Endothelial cell of umbilical vein (primary cell): Measurements from ENCODE around the gene SIM2. TPM values are rescaled to one million over a fixed set of nuclear protein-coding genes. Genes with fewer than 3 reads are reported as not detected.

Source experiments
- BruUV-seq: library from RNA; stranded (reverse); fragments of 400-500 nt; replicated peaks from 2 replicates; lab custom pipeline; 2021; lab: Mats Ljungman, UMichigan
- CTCF ChIA-PET: fragments of 300-600, 350-600 bp; sonication (Branson Sonifier 250); formaldehyde crosslinking; loops from one replicate; lab custom pipeline; 2021; ENCODE audit warnings: antibody characterized with exemption, inconsistent platforms; lab: Charles Lee
- POLR2A ChIA-PET: fragments of 300-600, 350-600 bp; sonication (Branson Sonifier 250); formaldehyde crosslinking; loops from one replicate; lab custom pipeline; 2021; ENCODE audit warnings: antibody characterized with exemption, inconsistent platforms; lab: Charles Lee
- DNase-seq: peaks from one replicate; pipeline ENCODE4 v3.0.0-alpha.2; 2011; ENCODE audit warnings: low read depth, low spot score
- FAIRE-seq: peaks from 2 replicates; lab custom pipeline; 2011; peaks lifted over from hg19 to GRCh38; lab: Jason Lieb, UNC
- H2AFZ ChIP-seq: 2 replicates; pipeline ENCODE4 v1.6.0; 2012; ENCODE audit warnings: low read depth, low read length, control low read depth, inconsistent platforms
- H3K27ac ChIP-seq: 2 replicates; pipeline ENCODE4 v1.5.1; 2011; ENCODE audit warnings: low read depth, mild to moderate bottlenecking, control low read depth, low read length, moderate library complexity; ENCODE audit not compliant: insufficient read depth
- H3K27me3 ChIP-seq, 2 experiments: 2 replicates each; pipeline versions ENCODE4 v1.6.0 to v1.6.1; 2011; ENCODE audit warnings: low read length in 2 of 2, mixed read lengths in 1 of 2; ENCODE audit not compliant: control insufficient read depth in 2 of 2, insufficient read depth in 2 of 2
- H3K36me3 ChIP-seq, 2 experiments: 2 replicates in 1 of 2; 3 replicates in 1 of 2; pipeline ENCODE4 v1.5.1; 2011; ENCODE audit warnings: low read length in 2 of 2, mild to moderate bottlenecking in 1 of 2, moderate library complexity in 1 of 2; ENCODE audit not compliant: control insufficient read depth in 2 of 2, insufficient read depth in 2 of 2; ENCODE audit errors: extremely low read depth in 1 of 2
- H3K4me1 ChIP-seq: 3 replicates; pipeline ENCODE4 v1.5.1; 2011; ENCODE audit warnings: mild to moderate bottlenecking, low read length; ENCODE audit not compliant: control insufficient read depth, insufficient read depth; ENCODE audit errors: extremely low read depth
- H3K4me2 ChIP-seq: 2 replicates; pipeline ENCODE4 v1.6.1; 2011; ENCODE audit warnings: low read length, control low read depth, mixed read lengths; ENCODE audit not compliant: insufficient read depth
- H3K4me3 ChIP-seq, 3 experiments: fragments of 200-600 bp in 1 of 3; sonication (generic), shearing (Covaris generic) in 1 of 3; replicated peaks in 1 of 3; 2 replicates each; pipeline ENCODE4 v1.5.1; 2011 to 2016; ENCODE audit warnings: control low read depth in 3 of 3, low read length in 3 of 3, mild to moderate bottlenecking in 2 of 3, inconsistent platforms in 1 of 3, low read depth in 1 of 3, moderate library complexity in 1 of 3; ENCODE audit not compliant: insufficient read depth in 1 of 3
- H3K79me2 ChIP-seq: 2 replicates; pipeline ENCODE4 v1.6.0; 2012; ENCODE audit warnings: low read length, inconsistent platforms; ENCODE audit not compliant: control insufficient read depth, insufficient read depth
- H3K9ac ChIP-seq: replicated peaks from 2 replicates; pipeline ENCODE3; 2011; ENCODE audit warnings: low read length, control low read depth; ENCODE audit not compliant: insufficient read depth; ENCODE audit errors: extremely low read depth
- H3K9me1 ChIP-seq: replicated peaks from 3 replicates; pipeline ENCODE4 v1.6.0; 2011; ENCODE audit warnings: mild to moderate bottlenecking, low read length; ENCODE audit not compliant: control insufficient read depth, insufficient read depth; ENCODE audit errors: extremely low read depth
- H3K9me3 ChIP-seq: replicated peaks from 2 replicates; pipeline ENCODE4 v1.5.1; 2012; ENCODE audit warnings: low read length, inconsistent platforms; ENCODE audit not compliant: control insufficient read depth, insufficient read depth
- H4K20me1 ChIP-seq: replicated peaks from 2 replicates; pipeline ENCODE3; 2011; ENCODE audit warnings: mild to moderate bottlenecking, low read length; ENCODE audit not compliant: control insufficient read depth, insufficient read depth; ENCODE audit errors: extremely low read depth
- CTCF ChIP-seq, 2 donors: IDR thresholded peaks; 1 replicate in 1 of 2; 2 replicates in 1 of 2; pipeline ENCODE4 v1.5.1; 2011; ENCODE audit warnings: low read length in 2 of 2, mild to moderate bottlenecking in 2 of 2, moderate library complexity in 2 of 2, control low read depth in 1 of 2, inconsistent platforms in 1 of 2, low read depth in 1 of 2; ENCODE audit not compliant: insufficient read depth in 1 of 2; ENCODE audit errors: extremely low read depth in 1 of 2
- EZH2 ChIP-seq: IDR thresholded peaks from 2 replicates; pipeline ENCODE4 v1.6.1; 2012; ENCODE audit warnings: borderline replicate concordance, low read depth, mild to moderate bottlenecking, moderate library complexity, low read length, inconsistent platforms; ENCODE audit not compliant: severe bottlenecking
- FOS ChIP-seq: IDR thresholded peaks from 2 replicates; pipeline ENCODE4 v1.6.1; 2011; ENCODE audit warnings: mild to moderate bottlenecking, low read length, moderate library complexity, borderline replicate concordance; ENCODE audit not compliant: insufficient read depth
- GATA2 ChIP-seq: IDR thresholded peaks from 2 replicates; pipeline ENCODE4 v1.7.0; 2011; ENCODE audit warnings: low read depth, mild to moderate bottlenecking, moderate library complexity, mixed read lengths, low read length; ENCODE audit not compliant: insufficient read length, insufficient read depth
- JUN ChIP-seq: IDR thresholded peaks from 2 replicates; pipeline ENCODE4 v1.6.1; 2011; ENCODE audit warnings: borderline replicate concordance, low read depth; ENCODE audit not compliant: insufficient read length, insufficient read depth
- MAX ChIP-seq: IDR thresholded peaks from 2 replicates; pipeline ENCODE4 v1.6.1; 2011; ENCODE audit not compliant: insufficient read depth, insufficient read length
- MYC ChIP-seq: IDR thresholded peaks from one replicate; pipeline ENCODE4 v1.6.1; 2011; ENCODE audit warnings: mild to moderate bottlenecking, low read depth, low read length
- POLR2A ChIP-seq: IDR thresholded peaks from 2 replicates; pipeline ENCODE4 v1.6.1; 2012; ENCODE audit warnings: low read depth, mild to moderate bottlenecking, control low read depth, low read length
- POLR2AphosphoS5 ChIP-seq: IDR thresholded peaks from 2 replicates; pipeline ENCODE4 v1.6.1; 2012; ENCODE audit warnings: low read depth, mild to moderate bottlenecking, control low read depth, low read length, moderate library complexity; ENCODE audit not compliant: insufficient read depth
- dilution Hi-C: fragments of 300-500 bp; cut with MboI; formaldehyde crosslinking; loops from one replicate; pipeline ENCODE4 v1.15.0; 2019; ENCODE audit warnings: low sequenced_read_pairs; ENCODE audit not compliant: extremely low pct_ligation_motif_present
- intact Hi-C: fragments of 100-400 bp; cut with micrococcal nuclease; formaldehyde crosslinking; loops from one replicate; pipeline ENCODE4 v1.10.0; 2022
- polyA plus RNA-seq, 4 experiments: library from polyadenylated mRNA; depleted of rRNA in 3 of 4; stranded (reverse) in 3 of 4; unstranded in 1 of 4; fragments of >200 nt; gene quantifications; 2 replicates each; pipeline versions ENCODE4 v1.2.1 to v1.2.3, GENCODE V29; 2011 to 2012; ENCODE audit warnings: missing spikeins in 1 of 4
- total RNA-seq: library from RNA; stranded (reverse); gene quantifications from 2 replicates; pipeline ENCODE4 v1.2.3, GENCODE V29; 2021

The SIM2 gene
- total and polyA plus RNA-seq, 2 donors (not counting 3 experiments of a cell fraction or from before 2014, with no cell fraction given), result not detected

DNA sequence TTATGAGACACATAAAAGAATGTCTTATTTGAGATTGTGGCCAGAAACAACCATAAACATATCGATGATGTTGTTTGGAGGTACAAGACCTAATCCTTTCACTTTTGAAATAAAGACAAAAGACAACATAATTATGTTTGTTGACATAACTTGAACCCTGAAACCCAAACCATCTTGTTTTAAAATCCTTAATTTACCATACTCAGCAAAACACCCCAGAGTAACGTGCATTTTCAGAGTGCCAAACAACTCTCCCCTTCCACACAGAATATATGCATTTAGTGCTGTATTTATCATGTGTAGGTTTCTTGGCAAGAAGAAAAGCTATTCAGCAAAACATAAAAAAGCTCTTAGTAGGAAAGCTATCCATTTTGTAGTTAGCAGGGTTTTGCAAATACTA, 17.5 kb downstream of the SIM2 start:
- no peak for FAIRE-seq
- Histone ChIP-seq H4K20me1 (no peaks in the 10 kb centered on the region), H3K36me3 (no peaks in the 10 kb centered on the region), H3K4me1 (no peaks in the 10 kb centered on the region), H3K9me1 (no peaks in the 10 kb centered on the region), H3K9ac (no peak overlapping the region), H3K27ac (no peak overlapping the region), H3K27me3 (peaks cover 49 to 68% of the 10 kb centered on the region in 2 experiments), H3K4me3 (no peak overlapping the region), H2AFZ (no peak overlapping the region), H3K79me2 (no peaks in the 10 kb centered on the region), H3K4me2 (no peak overlapping the region), H3K9me3 (no peaks in the 10 kb centered on the region)
- dilution Hi-C loops, result no loop called here
- intact Hi-C loops, result no loop called here
- TF ChIP-seq MAX (no peak), MYC (no peak), FOS (no peak), GATA2 (no peak), POLR2A (no peak), JUN (no peak), POLR2AphosphoS5 (no peak), CTCF (IDR thresholded peaks at IDR 0.05; ENCODE audit: extremely low read depth in 1 of 2, insufficient read depth in 1 of 2, low read depth in 1 of 2, low read length in 2 of 2) (no peak), EZH2 (no peak)
- ChIA-PET CTCF (interaction anchor here (1.0 to 1.1 kb wide), 3 partner anchors 30 to 297 kb away, joined by 3 read pairs; no protein-coding TSS in a partner anchor), POLR2A (interaction anchor here (0.7 kb wide), 1 partner anchor 46 kb away, joined by 3 read pairs; no protein-coding TSS in a partner anchor)
- no peak for DNase-seq
- no TSS peak for BruUV-seq
